Activated T-helper 17 cell treated with anti-CD3 and anti-CD28 coated beads, Interleukin-2, amount 50 U/mL, for 72 hours (primary cell): ENCODE data around the gene KCNA2. TPM values are rescaled to one million over a fixed set of nuclear protein-coding genes. Genes with fewer than 3 reads are reported as not detected.

ENCODE experiments used
- ATAC-seq: fragments of 150-1000 bp; cut with Tn5 transposase; replicated peaks from 2 replicates; pipeline ENCODE4 v1.10.0; 2021; ENCODE audit warnings: mild to moderate bottlenecking, moderate library complexity
- H3K27ac Mint-ChIP-seq: one replicate; pipeline ENCODE4 v1.8.0; 2022; ENCODE audit warnings: mixed read lengths
- H3K27me3 Mint-ChIP-seq: one replicate; pipeline ENCODE4 v1.8.0; 2022; ENCODE audit warnings: mixed read lengths
- H3K36me3 Mint-ChIP-seq: one replicate; pipeline ENCODE4 v1.8.0; 2022; ENCODE audit warnings: low read depth, mild to moderate bottlenecking, mixed read lengths
- H3K4me1 Mint-ChIP-seq: one replicate; pipeline ENCODE4 v1.8.0; 2022; ENCODE audit warnings: mixed read lengths
- H3K4me3 Mint-ChIP-seq: one replicate; pipeline ENCODE4 v1.8.0; 2022; ENCODE audit warnings: mild to moderate bottlenecking, mixed read lengths
- H3K9me3 Mint-ChIP-seq: one replicate; pipeline ENCODE4 v1.8.0; 2022; ENCODE audit warnings: mixed read lengths
- total RNA-seq, 2 donors: library from RNA; stranded (reverse); gene quantifications; one replicate each; pipeline ENCODE4 v1.2.3, GENCODE V29; 2022

Gene KCNA2
- total RNA-seq, 2 donors from 2014 or later: 1.6 to 4.7 TPM

DNA sequence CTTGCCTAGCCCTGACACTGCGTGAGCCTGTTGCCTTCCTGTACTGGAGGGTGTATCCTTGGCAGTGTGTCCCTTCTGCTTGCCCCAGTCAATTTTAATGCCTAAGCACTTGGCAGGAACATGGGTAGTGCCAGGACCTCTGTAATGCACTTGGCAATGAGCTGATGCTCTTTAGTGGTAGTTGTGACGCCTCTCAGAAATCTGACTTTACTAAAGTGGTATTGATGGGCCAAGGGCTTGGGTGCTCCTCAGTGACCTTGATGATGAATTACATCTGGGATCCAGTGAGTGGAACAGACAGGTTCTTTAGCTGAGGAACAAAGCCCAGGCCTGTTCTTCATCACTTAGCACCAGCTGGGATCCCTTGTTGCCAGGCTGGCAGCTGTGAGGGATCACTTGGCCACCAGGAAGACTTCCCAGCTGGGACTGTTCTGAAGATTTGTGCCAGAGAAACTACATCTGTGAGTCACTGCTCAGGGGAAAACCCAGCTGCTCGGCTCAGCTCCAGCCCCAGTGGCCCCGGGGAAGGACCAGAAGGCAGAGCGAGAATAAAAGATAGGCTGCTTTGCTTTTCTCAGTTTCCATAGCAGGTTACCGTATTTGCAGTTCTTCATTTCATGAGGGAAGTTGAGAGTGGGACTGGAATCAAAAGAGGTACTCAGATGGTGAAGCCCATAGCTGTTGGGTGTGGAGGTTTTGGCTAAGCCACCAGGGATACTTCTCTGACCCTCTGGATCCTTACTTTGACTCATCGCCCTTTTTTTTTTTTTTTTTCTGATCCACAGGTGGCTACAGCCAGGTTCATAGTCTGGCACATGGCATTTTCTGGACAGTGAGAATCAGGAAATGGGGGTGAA, 28.5 kb upstream of the KCNA2 start:
- Mint-ChIP-seq H3K27ac (peak overlapping the region; percentile 92), H3K9me3 (peaks cover 3% of the 10 kb centered on the region), H3K4me1 (peaks cover 51% of the 10 kb centered on the region), H3K4me3 (no peak overlapping the region), H3K27me3 (no peaks in the 10 kb centered on the region), H3K36me3 (no peaks in the 10 kb centered on the region)
- peak; percentile 73 for ATAC-seq

DNA sequence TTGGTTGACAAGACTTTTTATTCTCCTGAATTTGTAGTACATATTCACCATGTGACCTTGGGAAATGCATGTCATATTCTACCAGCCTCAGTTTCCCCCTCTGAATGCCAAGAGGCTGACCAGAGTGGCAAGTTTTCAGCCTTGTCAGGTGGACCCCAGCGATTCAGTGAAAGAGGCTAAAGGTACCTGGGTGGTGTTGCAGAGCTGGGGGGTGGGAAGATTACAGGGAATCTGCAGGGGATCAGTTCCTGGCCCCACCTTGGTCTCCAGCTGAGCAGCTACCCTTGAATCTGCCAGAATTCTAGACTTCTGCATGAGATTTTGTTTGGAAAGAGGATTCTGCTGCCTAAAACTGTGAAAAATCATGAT, 27.9 kb upstream of the KCNA2 start:
- no peak for ATAC-seq
- no peaks in the 10 kb centered on the region for H3K36me3 Mint-ChIP-seq
- no peaks in the 10 kb centered on the region for H3K9me3 Mint-ChIP-seq
- peaks cover 48% of the 10 kb centered on the region for H3K4me1 Mint-ChIP-seq
- H3K27ac Mint-ChIP-seq: peak overlapping the region; percentile 92
- H3K4me3 Mint-ChIP-seq: no peak overlapping the region
- no peaks in the 10 kb centered on the region for H3K27me3 Mint-ChIP-seq

DNA sequence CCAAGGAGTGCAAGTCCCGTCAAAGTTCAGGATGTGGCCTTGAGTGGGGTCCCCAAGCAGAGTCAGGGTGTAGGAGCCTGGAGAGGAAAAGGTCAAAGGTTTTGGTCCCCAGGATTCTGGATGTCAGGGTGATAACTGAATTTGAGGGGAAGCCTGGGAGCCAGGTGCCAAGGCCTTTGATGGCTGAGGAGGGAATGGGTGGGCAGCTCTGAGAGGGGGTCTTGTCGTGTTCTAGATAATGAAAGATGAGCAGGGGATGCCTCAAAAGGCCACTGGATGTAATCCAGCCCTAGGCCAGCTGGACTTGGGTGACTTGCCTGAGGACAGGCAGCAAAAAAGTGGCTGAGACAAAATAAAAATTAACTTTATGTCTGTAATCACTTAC, 27.5 kb upstream of the KCNA2 start:
- no peak for ATAC-seq
- peak overlapping the region; percentile 46 for H3K27ac Mint-ChIP-seq
- no peaks in the 10 kb centered on the region for H3K27me3 Mint-ChIP-seq
- H3K9me3 Mint-ChIP-seq: no peaks in the 10 kb centered on the region
- H3K4me3 Mint-ChIP-seq: no peak overlapping the region
- no peaks in the 10 kb centered on the region for H3K36me3 Mint-ChIP-seq
- H3K4me1 Mint-ChIP-seq: peaks cover 45% of the 10 kb centered on the region

GRCh38 chr1:110631836-110632620, 25.9 kb upstream of the KCNA2 start:
- H3K27ac Mint-ChIP-seq: no peak overlapping the region
- no peaks in the 10 kb centered on the region for H3K9me3 Mint-ChIP-seq
- H3K27me3 Mint-ChIP-seq: no peaks in the 10 kb centered on the region
- H3K4me1 Mint-ChIP-seq: peaks cover 45% of the 10 kb centered on the region
- H3K4me3 Mint-ChIP-seq: no peak overlapping the region
- no peaks in the 10 kb centered on the region for H3K36me3 Mint-ChIP-seq
- no peak for ATAC-seq

- H3K27me3 Mint-ChIP-seq: no peaks in the 10 kb centered on the region
- no peak overlapping the region for H3K27ac Mint-ChIP-seq
- H3K4me1 Mint-ChIP-seq: peaks cover 47% of the 10 kb centered on the region
- no peaks in the 10 kb centered on the region for H3K36me3 Mint-ChIP-seq
- peak; percentile 76 for ATAC-seq
- H3K4me3 Mint-ChIP-seq: no peak overlapping the region
- no peaks in the 10 kb centered on the region for H3K9me3 Mint-ChIP-seq
Measured at GRCh38 chr1:110630839-110631663, 24.9 kb upstream of the KCNA2 start.

GRCh38 chr1:110628323-110629105, 22.4 kb upstream of the KCNA2 start:
- no peaks in the 10 kb centered on the region for H3K36me3 Mint-ChIP-seq
- peak overlapping the region; percentile 52 for H3K4me3 Mint-ChIP-seq
- no peak overlapping the region for H3K27ac Mint-ChIP-seq
- no peak for ATAC-seq
- H3K4me1 Mint-ChIP-seq: peaks cover 26% of the 10 kb centered on the region
- no peaks in the 10 kb centered on the region for H3K27me3 Mint-ChIP-seq
- no peaks in the 10 kb centered on the region for H3K9me3 Mint-ChIP-seq

DNA sequence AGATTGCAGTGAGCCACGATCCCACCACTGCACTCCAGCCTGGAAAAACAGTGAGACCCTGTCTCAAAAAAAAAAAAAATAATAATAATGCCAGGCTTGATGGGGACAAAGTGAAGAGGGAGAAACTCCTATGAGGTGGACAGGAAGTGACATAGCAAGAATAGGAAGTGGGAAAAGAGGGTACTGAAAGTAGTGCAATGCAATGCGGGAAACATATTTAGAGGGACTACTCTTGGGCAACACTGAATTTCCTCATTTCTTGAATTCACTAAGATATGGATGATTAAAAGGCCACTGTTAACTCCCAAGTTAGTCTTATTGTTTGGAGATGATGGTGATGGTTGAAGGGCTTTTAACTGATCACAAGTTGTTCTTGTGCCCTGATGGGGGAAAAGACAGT, 21.6 kb upstream of the KCNA2 start:
- no peak for ATAC-seq
- H3K4me1 Mint-ChIP-seq: peaks cover 21% of the 10 kb centered on the region
- no peaks in the 10 kb centered on the region for H3K27me3 Mint-ChIP-seq
- H3K36me3 Mint-ChIP-seq: no peaks in the 10 kb centered on the region
- peak overlapping the region; percentile 52 for H3K4me3 Mint-ChIP-seq
- H3K27ac Mint-ChIP-seq: no peak overlapping the region
- H3K9me3 Mint-ChIP-seq: no peaks in the 10 kb centered on the region

- Mint-ChIP-seq H3K27me3 (no peaks in the 10 kb centered on the region), H3K4me1 (peaks cover 21% of the 10 kb centered on the region), H3K4me3 (peak overlapping the region; percentile 52), H3K9me3 (no peaks in the 10 kb centered on the region), H3K27ac (peak overlapping the region; percentile 10), H3K36me3 (no peaks in the 10 kb centered on the region)
- ATAC-seq: peak; percentile 21
Measured at GRCh38 chr1:110626889-110627288, 20.7 kb upstream of the KCNA2 start.

DNA sequence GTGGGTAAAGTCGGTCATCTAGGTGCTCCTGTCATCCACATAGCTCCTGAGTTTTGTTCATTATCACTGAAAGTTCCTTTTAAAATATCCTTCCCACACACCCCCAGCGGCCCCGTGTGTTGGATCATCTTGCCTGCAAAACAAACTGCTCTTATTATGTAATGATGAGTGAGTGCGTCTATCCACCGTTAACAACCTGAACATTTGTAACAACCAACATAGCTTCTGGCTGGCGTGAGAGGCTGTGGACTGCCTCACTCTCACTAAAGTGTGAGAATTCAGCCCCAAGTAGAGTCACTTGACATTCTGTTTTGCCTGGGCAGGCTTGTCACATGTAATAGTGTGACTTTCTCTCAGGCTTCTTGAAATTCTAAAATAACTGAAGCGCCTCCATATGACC, 14.5 kb upstream of the KCNA2 start:
- H3K4me1 Mint-ChIP-seq: peaks cover 33% of the 10 kb centered on the region
- H3K27me3 Mint-ChIP-seq: no peaks in the 10 kb centered on the region
- H3K4me3 Mint-ChIP-seq: peak overlapping the region; percentile 89
- H3K9me3 Mint-ChIP-seq: no peaks in the 10 kb centered on the region
- no peak for ATAC-seq
- peaks cover 6% of the 10 kb centered on the region for H3K36me3 Mint-ChIP-seq
- H3K27ac Mint-ChIP-seq: peak overlapping the region; percentile 91

DNA sequence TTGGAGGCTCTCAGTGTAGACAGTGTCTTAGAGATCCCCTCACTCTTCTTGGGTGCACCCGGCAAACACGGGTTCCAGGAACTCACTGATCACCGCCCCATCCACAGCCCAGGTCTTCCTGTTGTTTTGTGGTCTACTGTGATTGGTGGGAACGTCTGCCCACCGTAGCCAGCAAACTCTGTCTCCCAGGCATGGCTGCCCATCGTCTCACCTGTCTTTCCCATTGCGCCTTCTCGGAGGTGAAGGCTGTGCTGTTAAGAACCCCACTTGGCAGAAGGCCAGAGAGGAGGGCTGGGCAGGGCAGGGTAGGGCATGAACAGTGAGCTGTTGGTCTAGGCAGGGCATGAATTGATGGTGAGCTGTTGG, 14.1 kb upstream of the KCNA2 start:
- ATAC-seq: no peak
- H3K4me1 Mint-ChIP-seq: peaks cover 37% of the 10 kb centered on the region
- H3K27ac Mint-ChIP-seq: peak overlapping the region; percentile 91
- H3K27me3 Mint-ChIP-seq: no peaks in the 10 kb centered on the region
- peaks cover 6% of the 10 kb centered on the region for H3K36me3 Mint-ChIP-seq
- H3K4me3 Mint-ChIP-seq: peak overlapping the region; percentile 89
- no peaks in the 10 kb centered on the region for H3K9me3 Mint-ChIP-seq

- H3K36me3 Mint-ChIP-seq: peaks cover 6% of the 10 kb centered on the region
- peak overlapping the region; percentile 91 for H3K27ac Mint-ChIP-seq
- H3K9me3 Mint-ChIP-seq: no peaks in the 10 kb centered on the region
- H3K4me1 Mint-ChIP-seq: peaks cover 37% of the 10 kb centered on the region
- ATAC-seq: peak; percentile 92
- H3K27me3 Mint-ChIP-seq: no peaks in the 10 kb centered on the region
- peak overlapping the region; percentile 89 for H3K4me3 Mint-ChIP-seq
Measured at GRCh38 chr1:110619412-110620249, 13.5 kb upstream of the KCNA2 start.

- peak overlapping the region; percentile 91 for H3K27ac Mint-ChIP-seq
- H3K4me1 Mint-ChIP-seq: peaks cover 37% of the 10 kb centered on the region
- H3K27me3 Mint-ChIP-seq: no peaks in the 10 kb centered on the region
- no peak for ATAC-seq
- no peaks in the 10 kb centered on the region for H3K9me3 Mint-ChIP-seq
- peaks cover 6% of the 10 kb centered on the region for H3K36me3 Mint-ChIP-seq
- peak overlapping the region; percentile 89 for H3K4me3 Mint-ChIP-seq
Measured at GRCh38 chr1:110618668-110619067, 12.5 kb upstream of the KCNA2 start.

DNA sequence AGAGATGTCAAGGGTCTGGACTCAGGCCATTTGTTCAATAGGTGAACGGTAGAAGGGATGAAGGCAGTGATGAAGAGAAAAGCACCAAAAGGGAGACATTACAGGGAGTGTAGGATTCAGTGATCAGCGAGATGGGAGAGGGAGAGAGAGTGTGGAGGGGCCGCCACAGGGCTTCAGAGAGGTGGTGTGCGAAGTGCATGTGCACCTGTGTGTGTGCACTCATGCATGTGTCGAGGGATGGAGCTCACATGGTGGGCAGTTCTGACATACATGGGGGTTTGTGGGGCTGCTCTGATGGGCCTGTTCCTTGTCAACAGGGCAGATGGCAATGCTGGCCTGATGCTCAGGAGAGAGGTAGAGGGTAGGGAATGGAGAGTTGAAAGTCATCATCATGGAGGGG, 11.4 kb upstream of the KCNA2 start:
- H3K9me3 Mint-ChIP-seq: no peaks in the 10 kb centered on the region
- no peak overlapping the region for H3K27ac Mint-ChIP-seq
- H3K36me3 Mint-ChIP-seq: peaks cover 6% of the 10 kb centered on the region
- H3K4me1 Mint-ChIP-seq: peaks cover 37% of the 10 kb centered on the region
- H3K27me3 Mint-ChIP-seq: no peaks in the 10 kb centered on the region
- H3K4me3 Mint-ChIP-seq: no peak overlapping the region
- ATAC-seq: no peak
